ENCODE data around the gene HIC1. TPM values are rescaled to one million over a fixed set of nuclear protein-coding genes. Genes with fewer than 3 reads are reported as not detected.

Gene HIC1
- total RNA-seq, 1 experiment from 2014 or later = 0.59 TPM

DNA sequence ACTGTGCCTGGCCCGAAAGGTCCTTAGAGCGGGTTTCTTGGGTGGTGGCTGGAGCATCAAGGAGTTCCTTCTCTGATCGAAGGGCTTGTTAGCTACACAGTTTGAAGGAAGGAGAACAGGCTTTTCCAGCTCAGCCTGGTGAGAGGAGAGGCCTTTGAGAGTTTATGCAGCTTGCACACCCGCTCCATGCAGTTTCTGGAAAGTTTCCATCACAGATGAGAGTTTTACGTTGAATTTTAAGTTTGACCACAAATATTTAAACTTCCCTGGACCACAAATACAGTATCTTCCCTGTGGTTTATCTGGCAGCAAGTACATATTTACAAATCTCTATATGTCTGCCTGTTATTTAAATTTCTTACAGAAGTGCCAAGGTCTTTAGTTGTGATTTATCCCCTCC, 56.8 kb downstream of the HIC1 start:
- H3K4me1 ChIP-seq = no peaks in the 10 kb centered on the region
- POLR2A ChIA-PET = no interaction called here
- Mint-ChIP-seq H3K4me3 (ENCODE audit: unreplicated experiment) (no peak overlapping the region), H3K36me3 (ENCODE audit: insufficient read depth, unreplicated experiment) (peaks cover 3% of the 10 kb centered on the region), H3K27me3 (ENCODE audit: insufficient read depth, unreplicated experiment) (no peaks in the 10 kb centered on the region), H3K9me3 (ENCODE audit: unreplicated experiment) (no peaks in the 10 kb centered on the region), H3K27ac (ENCODE audit: unreplicated experiment) (no peak overlapping the region), H3K4me1 (ENCODE audit: low read depth, unreplicated experiment) (no peaks in the 10 kb centered on the region)
- peak in 1 of 2 experiments; percentile 20 for DNase-seq
- H3K9me3 ChIP-seq = no peaks in the 10 kb centered on the region
- BruUV-seq (replicated peaks) = no TSS peak
- intact Hi-C loops (cut with micrococcal nuclease; ENCODE audit: unreplicated experiment) = no loop called here
- H3K27me3 ChIP-seq (replicated peaks; ENCODE audit: control insufficient read depth, insufficient read depth, low read length) = no peaks in the 10 kb centered on the region
- TF ChIP-seq, protein P1, sequence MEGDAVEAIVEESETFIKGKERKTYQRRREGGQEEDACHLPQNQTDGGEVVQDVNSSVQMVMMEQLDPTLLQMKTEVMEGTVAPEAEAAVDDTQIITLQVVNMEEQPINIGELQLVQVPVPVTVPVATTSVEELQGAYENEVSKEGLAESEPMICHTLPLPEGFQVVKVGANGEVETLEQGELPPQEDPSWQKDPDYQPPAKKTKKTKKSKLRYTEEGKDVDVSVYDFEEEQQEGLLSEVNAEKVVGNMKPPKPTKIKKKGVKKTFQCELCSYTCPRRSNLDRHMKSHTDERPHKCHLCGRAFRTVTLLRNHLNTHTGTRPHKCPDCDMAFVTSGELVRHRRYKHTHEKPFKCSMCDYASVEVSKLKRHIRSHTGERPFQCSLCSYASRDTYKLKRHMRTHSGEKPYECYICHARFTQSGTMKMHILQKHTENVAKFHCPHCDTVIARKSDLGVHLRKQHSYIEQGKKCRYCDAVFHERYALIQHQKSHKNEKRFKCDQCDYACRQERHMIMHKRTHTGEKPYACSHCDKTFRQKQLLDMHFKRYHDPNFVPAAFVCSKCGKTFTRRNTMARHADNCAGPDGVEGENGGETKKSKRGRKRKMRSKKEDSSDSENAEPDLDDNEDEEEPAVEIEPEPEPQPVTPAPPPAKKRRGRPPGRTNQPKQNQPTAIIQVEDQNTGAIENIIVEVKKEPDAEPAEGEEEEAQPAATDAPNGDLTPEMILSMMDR (IDR thresholded peaks at IDR 0.05; ENCODE audit: insufficient read depth in 1 of 2, low read depth in 1 of 2, low read length in 1 of 2, severe bottlenecking in 1 of 2, unreplicated experiment in 1 of 2) = no peak
- CTCF ChIA-PET = interaction anchor here (0.6 kb wide), 1 partner anchor 36 kb away, joined by 3 read pairs; no protein-coding TSS in a partner anchor
- H3K36me3 ChIP-seq (ENCODE audit: control insufficient read depth, insufficient read depth, low read length) = no peaks in the 10 kb centered on the region
- no peak overlapping the region for H3K4me3 ChIP-seq (ENCODE audit: low read depth, low read length)

Small RNAs within 50 kb of the gene (microRNA-seq; reads per million reads assigned to microRNA genes)
- gene MIR132 (702 reads per million, percentile 85 among the genes with 10 or more reads in this experiment), gene MIR212 (8.2 reads per million, percentile 45 among the genes with 10 or more reads in this experiment)

Other genes with a start within 250 kb of the HIC1 start
- gene SMYD4, start 225.2 kb upstream of the HIC1 start, total RNA-seq (2022) = 26.2 and 32.1 TPM in 2 replicates
- gene RPA1, start 225.1 kb upstream of the HIC1 start, total RNA-seq (2022) = 147 and 167 TPM in 2 replicates
- gene RTN4RL1, start 29.8 kb upstream of the HIC1 start, total RNA-seq (2022) = 0.54 and 0.60 TPM in 2 replicates
- 52.0 and 52.8 TPM in 2 replicates for gene DPH1, start 24.9 kb upstream of the HIC1 start, total RNA-seq (2022)
- gene OVCA2, start 13.1 kb upstream of the HIC1 start, total RNA-seq (2022) = 33.1 and 39.3 TPM in 2 replicates
- gene SMG6, start 248.7 kb downstream of the HIC1 start, total RNA-seq (2022) = 33.8 and 35.3 TPM in 2 replicates
- gene SRR, start 248.8 kb downstream of the HIC1 start, total RNA-seq (2022) = 15.2 and 18.2 TPM in 2 replicates

Data from Caco-2 (cell line).